HCT116 (cell line): ENCODE results near the gene UBE2M. TPM values are rescaled to one million over a fixed set of nuclear protein-coding genes. Genes with fewer than 3 reads are reported as not detected.

Experiments
- ATAC-seq: fragments of 200-7000 bp; cut with Tn5 transposase; 2 replicates; pipeline ENCODE4 v1.9.1; 2020; ENCODE audit warnings: mild to moderate bottlenecking, moderate library complexity
- BruUV-seq: library from RNA; stranded (reverse); fragments of 400-500 nt; replicated peaks from 2 replicates; lab custom pipeline; 2021; lab: Mats Ljungman, UMichigan
- CTCF ChIA-PET: fragments of 300-600 bp; sonication (Branson Sonifier 250); formaldehyde crosslinking; loops from one replicate; lab custom pipeline; 2021; ENCODE audit warnings: antibody characterized with exemption; lab: Charles Lee
- POLR2A ChIA-PET: fragments of 300-600, 350-600 bp; sonication (Branson Sonifier 250); formaldehyde crosslinking; loops from one replicate; lab custom pipeline; 2021; ENCODE audit warnings: antibody characterized with exemption; lab: Charles Lee
- RAD21 ChIA-PET, 2 experiments: fragments of 300-600 bp; sonication (Branson Sonifier 250); formaldehyde crosslinking; loops; one replicate each; lab custom pipeline; 2023; ENCODE audit warnings: low total read pairs in 2 of 2; ENCODE audit not compliant: uncharacterized antibody in 2 of 2, unreplicated experiment in 2 of 2, low non-redundant PET in 1 of 2; lab: Charles Lee
- DNase-seq: peaks from one replicate; pipeline ENCODE4 v3.0.0-alpha.2; 2010; ENCODE audit warnings: low read depth, low spot score
- H2AFZ ChIP-seq: fragments of 200-600 bp; shearing (Covaris generic), sonication (generic); 2 replicates; pipeline ENCODE4 v1.6.1; 2017; ENCODE audit warnings: low read depth, mixed run types, mixed read lengths, antibody characterized with exemption, low read length; ENCODE audit not compliant: poor library complexity, severe bottlenecking
- H3K27ac ChIP-seq: 2 replicates; pipeline ENCODE4 v1.5.1; 2012; ENCODE audit warnings: low read depth, low read length
- H3K27me3 ChIP-seq: fragments of 200-600 bp; sonication (generic); 2 replicates; pipeline ENCODE4 v1.6.1; 2016; ENCODE audit warnings: mixed run types, low read length, mixed read lengths; ENCODE audit not compliant: insufficient read depth
- H3K36me3 ChIP-seq, 2 experiments: fragments of 200-500 bp in 1 of 2; fragments of 200-600 bp in 1 of 2; sonication (Bioruptor generic) in 1 of 2; sonication (generic) in 1 of 2; 2 replicates each; pipeline versions ENCODE4 v1.5.1 to v1.6.1; 2014 to 2016; ENCODE audit warnings: low read length in 2 of 2, inconsistent platforms in 1 of 2, mixed read lengths in 1 of 2, mixed run types in 1 of 2; ENCODE audit not compliant: insufficient read depth in 2 of 2, control insufficient read depth in 1 of 2
- H3K4me1 ChIP-seq, 2 experiments: fragments of 200-600 bp in 1 of 2; sonication (generic) in 1 of 2; 2 replicates each; pipeline versions ENCODE4 v1.5.1 to v1.6.1; 2012 to 2017; ENCODE audit warnings: low read length in 2 of 2, inconsistent platforms in 1 of 2, mild to moderate bottlenecking in 1 of 2, mixed read lengths in 1 of 2, mixed run types in 1 of 2, moderate library complexity in 1 of 2; ENCODE audit not compliant: insufficient read depth in 2 of 2, control insufficient read depth in 1 of 2
- H3K4me2 ChIP-seq: fragments of 200-600 bp; sonication (generic); 2 replicates; pipeline ENCODE4 v1.6.1; 2017; ENCODE audit warnings: mixed run types, low read length, mixed read lengths
- H3K4me3 ChIP-seq, 2 experiments: fragments of 200-600 bp in 1 of 2; sonication (generic) in 1 of 2; replicated peaks in 1 of 2; 2 replicates each; pipeline ENCODE4 v1.5.1; 2011 to 2016; ENCODE audit warnings: low read length in 2 of 2, control low read depth in 1 of 2, low read depth in 1 of 2, mild to moderate bottlenecking in 1 of 2, mixed read lengths in 1 of 2, mixed run types in 1 of 2
- H3K79me2 ChIP-seq: fragments of 200-600 bp; sonication (generic); 2 replicates; pipeline ENCODE4 v1.6.1; 2017; ENCODE audit warnings: mild to moderate bottlenecking, mixed run types, low read length, moderate library complexity, mixed read lengths; ENCODE audit not compliant: insufficient read depth
- H3K9ac ChIP-seq: fragments of 200-600 bp; sonication (generic); 2 replicates; pipeline ENCODE4 v1.6.1; 2016; ENCODE audit warnings: low read length, mixed read lengths
- H3K9me2 ChIP-seq: fragments of 200-600 bp; sonication (generic), shearing (Covaris generic); 2 replicates; pipeline ENCODE4 v1.6.1; 2017; ENCODE audit warnings: mixed run types, mild to moderate bottlenecking, moderate library complexity; ENCODE audit not compliant: insufficient read depth
- H3K9me3 ChIP-seq, 2 experiments: fragments of 200-500 bp in 1 of 2; fragments of 200-600 bp in 1 of 2; sonication (Bioruptor generic) in 1 of 2; sonication (generic) in 1 of 2; 2 replicates each; pipeline ENCODE4 v1.6.1; 2014 to 2017; ENCODE audit warnings: low read length in 2 of 2, mixed read lengths in 2 of 2, inconsistent platforms in 1 of 2, low read depth in 1 of 2, mild to moderate bottlenecking in 1 of 2, mixed run types in 1 of 2, moderate library complexity in 1 of 2; ENCODE audit not compliant: control insufficient read depth in 1 of 2, insufficient read depth in 1 of 2
- H4K20me1 ChIP-seq: fragments of 200-600 bp; sonication (generic), shearing (Covaris generic); 2 replicates; pipeline ENCODE4 v1.6.1; 2017; ENCODE audit warnings: mixed run types, mild to moderate bottlenecking, moderate library complexity; ENCODE audit not compliant: insufficient read depth
- CBX3 ChIP-seq: IDR thresholded peaks from 2 replicates; pipeline ENCODE4 v1.6.1; 2012; ENCODE audit warnings: low read depth
- CTCF ChIP-seq, 3 experiments: fragments of 200-600 bp in 1 of 3; sonication (generic) in 1 of 3; IDR thresholded peaks in 2 of 3; conservative IDR thresholded peaks in 1 of 3; 2 replicates each; pipeline ENCODE4 v1.5.1; 2012 to 2017; ENCODE audit warnings: low read depth in 2 of 3, low read length in 2 of 3, antibody characterized with exemption in 1 of 3, borderline replicate concordance in 1 of 3, control low read depth in 1 of 3, mild to moderate bottlenecking in 1 of 3, mixed read lengths in 1 of 3, mixed run types in 1 of 3, moderate library complexity in 1 of 3; ENCODE audit not compliant: insufficient read depth in 1 of 3
- ELF1 ChIP-seq: IDR thresholded peaks from 2 replicates; pipeline ENCODE4 v1.6.1; 2012; ENCODE audit warnings: low read depth, borderline replicate concordance
- RAD21 ChIP-seq: IDR thresholded peaks from 2 replicates; pipeline ENCODE4 v1.6.1; 2012; ENCODE audit warnings: low read depth, mild to moderate bottlenecking
- REST ChIP-seq: IDR thresholded peaks from 2 replicates; pipeline ENCODE4 v1.6.1; 2012; ENCODE audit warnings: low read depth
- SP1 ChIP-seq: IDR thresholded peaks from 2 replicates; pipeline ENCODE4 v1.6.1; 2012; ENCODE audit warnings: low read depth
- intact Hi-C: fragments of 100-400 bp; cut with micrococcal nuclease; formaldehyde crosslinking; loops from 2 replicates; pipeline ENCODE4 v1.10.0; 2022
- total RNA-seq: library from RNA; stranded (reverse); gene quantifications from one replicate; pipeline ENCODE4 v1.2.1, GENCODE V29; 2021; ENCODE audit not compliant: unreplicated experiment
- TF ChIP-seq, protein P1 (sequence below): IDR thresholded peaks from 2 replicates; pipeline ENCODE4 v1.6.1; 2012

Gene UBE2M
- total RNA-seq, 1 experiment from 2014 or later, result 120 TPM

GRCh38 chr19:58585442-58586132, 27.2 kb upstream of the UBE2M start:
- no peaks in the 10 kb centered on the region for H3K9me2 ChIP-seq
- no peak overlapping the region for H3K9ac ChIP-seq
- no peak for DNase-seq
- peaks cover 3 to 9% of the 10 kb centered on the region in 2 experiments; a peak in 3 of 4 replicates for H3K4me1 ChIP-seq
- H3K27me3 ChIP-seq, result no peaks in the 10 kb centered on the region
- H3K9me3 ChIP-seq, result no peaks in the 10 kb centered on the region
- no peak overlapping the region for H2AFZ ChIP-seq
- no peak overlapping the region for H3K4me2 ChIP-seq
- H4K20me1 ChIP-seq, result no peaks in the 10 kb centered on the region
- peaks cover 0 to 4% of the 10 kb centered on the region in 2 experiments; a peak in 2 of 4 replicates for H3K36me3 ChIP-seq
- no peak overlapping the region for H3K4me3 ChIP-seq
- H3K79me2 ChIP-seq, result no peaks in the 10 kb centered on the region
- no peak for ATAC-seq
- no peak overlapping the region for H3K27ac ChIP-seq
- ChIA-PET RAD21 (no interaction called here), POLR2A (no interaction called here), CTCF (no interaction called here)
- TF ChIP-seq, protein P1, sequence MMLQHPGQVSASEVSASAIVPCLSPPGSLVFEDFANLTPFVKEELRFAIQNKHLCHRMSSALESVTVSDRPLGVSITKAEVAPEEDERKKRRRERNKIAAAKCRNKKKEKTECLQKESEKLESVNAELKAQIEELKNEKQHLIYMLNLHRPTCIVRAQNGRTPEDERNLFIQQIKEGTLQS, result no peak
- TF ChIP-seq RAD21 (no peak), ELF1 (no peak), SP1 (no peak), CBX3 (no peak), CTCF (IDR thresholded peaks at IDR 0.05 in 2 of 3, conservative IDR thresholded peaks at IDR 0.05 in 1 of 3; ENCODE audit: borderline replicate concordance in 1 of 3, insufficient read depth in 1 of 3, low read depth in 2 of 3, low read length in 2 of 3) (no peak), REST (no peak)
- intact Hi-C loops, result no loop called here
- no TSS peak for BruUV-seq
